Ishikawa (cell line): ENCODE results near the gene CAMK2A.
A peak's percentile ranks its signal among the peaks of the same experiment; 100 is the strongest.

Experiments
- CEBPB ChIP-seq: IDR thresholded peaks from 2 replicates; pipeline ENCODE4 v1.6.1; 2012
- CREB1 ChIP-seq: IDR thresholded peaks from 2 replicates; pipeline ENCODE4 v1.6.1; 2012; ENCODE audit warnings: low read depth
- EGR1 ChIP-seq: IDR thresholded peaks from 2 replicates; pipeline ENCODE4 v1.6.1; 2012
- EP300 ChIP-seq: IDR thresholded peaks from 2 replicates; pipeline ENCODE4 v1.6.1; 2012; ENCODE audit warnings: borderline replicate concordance
- FOXM1 ChIP-seq: IDR thresholded peaks from 2 replicates; pipeline ENCODE4 v1.6.1; 2012; ENCODE audit warnings: low read depth, borderline replicate concordance
- MAX ChIP-seq: IDR thresholded peaks from 2 replicates; pipeline ENCODE4 v1.6.1; 2012
- NFIC ChIP-seq: IDR thresholded peaks from 2 replicates; pipeline ENCODE4 v1.6.1; 2012
- RAD21 ChIP-seq: IDR thresholded peaks from 2 replicates; pipeline ENCODE4 v1.6.1; 2012; ENCODE audit warnings: low read depth
- TAF1 ChIP-seq: IDR thresholded peaks from 2 replicates; pipeline ENCODE4 v1.6.1; 2012; ENCODE audit warnings: low read depth, mild to moderate bottlenecking
- TCF12 ChIP-seq: IDR thresholded peaks from 2 replicates; pipeline ENCODE4 v1.6.1; 2012; ENCODE audit warnings: low read depth
- TEAD4 ChIP-seq: IDR thresholded peaks from 2 replicates; pipeline ENCODE4 v1.6.1; 2012
- YY1 ChIP-seq: IDR thresholded peaks from 2 replicates; pipeline ENCODE4 v1.6.1; 2012; ENCODE audit warnings: low read depth
- ZBTB7A ChIP-seq: IDR thresholded peaks from 2 replicates; pipeline ENCODE4 v1.6.1; 2012; ENCODE audit warnings: low read depth
- TF ChIP-seq, protein P1 (sequence below): IDR thresholded peaks from 2 replicates; pipeline ENCODE4 v1.6.1; 2012; ENCODE audit warnings: low read depth, mild to moderate bottlenecking
- TF ChIP-seq, protein P2 (sequence below): IDR thresholded peaks from 2 replicates; pipeline ENCODE4 v1.6.1; 2012

Gene CAMK2A

DNA sequence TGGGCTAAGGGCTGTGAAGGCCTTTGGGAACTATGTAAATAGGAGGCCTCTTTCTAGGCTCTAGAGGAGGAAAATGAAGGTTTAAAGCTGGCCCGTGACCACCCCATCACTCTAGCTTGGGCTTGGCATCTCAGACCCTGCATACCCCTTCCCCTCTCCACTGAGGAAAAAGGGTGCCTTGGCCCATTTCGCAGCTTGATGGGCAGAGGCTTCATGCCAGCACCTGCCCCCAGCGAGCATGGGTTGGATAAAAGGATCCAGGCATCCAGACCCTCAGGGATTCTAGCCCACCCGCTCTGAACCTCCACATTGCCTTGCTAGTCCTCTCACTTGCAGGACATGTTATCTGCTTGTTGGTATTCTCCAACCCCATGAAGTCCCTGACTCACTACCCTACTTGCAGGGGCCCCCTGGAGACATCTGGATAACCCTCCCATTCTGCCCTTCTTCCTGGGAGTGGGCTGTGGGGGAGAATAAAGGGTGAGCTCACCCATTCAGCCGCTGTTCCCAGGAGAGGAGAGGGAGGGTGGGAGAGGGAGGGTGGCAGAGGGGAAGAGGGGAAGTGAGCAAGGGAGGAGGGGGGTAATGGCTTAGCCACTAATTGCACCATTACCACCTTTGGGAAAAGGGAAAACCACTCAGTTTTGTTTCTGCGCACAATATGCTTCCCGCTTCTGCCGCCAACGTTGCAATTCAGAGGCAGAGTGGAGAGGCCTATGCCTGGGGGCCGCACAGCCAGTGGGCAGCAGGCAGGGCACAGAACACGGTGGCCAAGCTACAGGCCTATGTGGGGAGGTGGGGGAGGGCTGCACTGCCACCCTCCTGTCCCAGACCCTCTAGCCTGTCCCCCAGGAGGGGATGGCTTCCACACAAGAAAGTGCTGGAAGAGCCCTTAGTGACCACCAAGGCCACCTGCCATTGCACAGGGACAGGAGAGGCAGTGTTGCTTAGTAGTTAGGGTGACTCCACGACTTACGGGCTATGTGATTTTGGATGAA, 2.1 kb upstream of the CAMK2A start:
- TF ChIP-seq, protein P1, sequence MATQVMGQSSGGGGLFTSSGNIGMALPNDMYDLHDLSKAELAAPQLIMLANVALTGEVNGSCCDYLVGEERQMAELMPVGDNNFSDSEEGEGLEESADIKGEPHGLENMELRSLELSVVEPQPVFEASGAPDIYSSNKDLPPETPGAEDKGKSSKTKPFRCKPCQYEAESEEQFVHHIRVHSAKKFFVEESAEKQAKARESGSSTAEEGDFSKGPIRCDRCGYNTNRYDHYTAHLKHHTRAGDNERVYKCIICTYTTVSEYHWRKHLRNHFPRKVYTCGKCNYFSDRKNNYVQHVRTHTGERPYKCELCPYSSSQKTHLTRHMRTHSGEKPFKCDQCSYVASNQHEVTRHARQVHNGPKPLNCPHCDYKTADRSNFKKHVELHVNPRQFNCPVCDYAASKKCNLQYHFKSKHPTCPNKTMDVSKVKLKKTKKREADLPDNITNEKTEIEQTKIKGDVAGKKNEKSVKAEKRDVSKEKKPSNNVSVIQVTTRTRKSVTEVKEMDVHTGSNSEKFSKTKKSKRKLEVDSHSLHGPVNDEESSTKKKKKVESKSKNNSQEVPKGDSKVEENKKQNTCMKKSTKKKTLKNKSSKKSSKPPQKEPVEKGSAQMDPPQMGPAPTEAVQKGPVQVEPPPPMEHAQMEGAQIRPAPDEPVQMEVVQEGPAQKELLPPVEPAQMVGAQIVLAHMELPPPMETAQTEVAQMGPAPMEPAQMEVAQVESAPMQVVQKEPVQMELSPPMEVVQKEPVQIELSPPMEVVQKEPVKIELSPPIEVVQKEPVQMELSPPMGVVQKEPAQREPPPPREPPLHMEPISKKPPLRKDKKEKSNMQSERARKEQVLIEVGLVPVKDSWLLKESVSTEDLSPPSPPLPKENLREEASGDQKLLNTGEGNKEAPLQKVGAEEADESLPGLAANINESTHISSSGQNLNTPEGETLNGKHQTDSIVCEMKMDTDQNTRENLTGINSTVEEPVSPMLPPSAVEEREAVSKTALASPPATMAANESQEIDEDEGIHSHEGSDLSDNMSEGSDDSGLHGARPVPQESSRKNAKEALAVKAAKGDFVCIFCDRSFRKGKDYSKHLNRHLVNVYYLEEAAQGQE, result no peak
- no peak for TF ChIP-seq TEAD4
- no peak for TF ChIP-seq EP300
- TF ChIP-seq TAF1, result no peak
- no peak for TF ChIP-seq EGR1
- TF ChIP-seq TCF12, result no peak
- TF ChIP-seq RAD21, result no peak
- TF ChIP-seq ZBTB7A, result no peak
- no peak for TF ChIP-seq CEBPB
- TF ChIP-seq YY1, result no peak

DNA sequence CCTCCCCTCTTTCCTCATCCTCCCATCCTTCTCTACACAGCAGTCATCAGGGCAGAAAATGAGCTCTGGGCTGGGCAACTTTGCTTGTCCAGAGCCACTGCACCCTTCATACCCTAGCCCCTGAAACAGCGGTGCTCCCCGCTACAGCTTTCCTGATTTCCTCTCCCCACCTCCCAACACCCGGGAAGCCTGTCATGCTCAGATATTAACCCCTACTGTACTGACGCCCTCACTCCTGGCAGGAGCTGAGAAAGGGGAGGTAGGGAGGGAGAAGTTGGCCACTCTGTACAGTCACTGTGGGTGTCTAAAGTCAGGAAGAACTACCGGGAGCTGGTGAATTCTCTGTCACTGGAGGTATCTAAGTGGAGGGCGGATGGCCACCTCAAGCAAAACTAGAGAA, 782 bp downstream of the CAMK2A start:
- no peak for TF ChIP-seq YY1
- TF ChIP-seq, protein P1, result no peak
- no peak for TF ChIP-seq TAF1
- no peak for TF ChIP-seq FOXM1
- no peak for TF ChIP-seq TCF12
- TF ChIP-seq, protein P2, sequence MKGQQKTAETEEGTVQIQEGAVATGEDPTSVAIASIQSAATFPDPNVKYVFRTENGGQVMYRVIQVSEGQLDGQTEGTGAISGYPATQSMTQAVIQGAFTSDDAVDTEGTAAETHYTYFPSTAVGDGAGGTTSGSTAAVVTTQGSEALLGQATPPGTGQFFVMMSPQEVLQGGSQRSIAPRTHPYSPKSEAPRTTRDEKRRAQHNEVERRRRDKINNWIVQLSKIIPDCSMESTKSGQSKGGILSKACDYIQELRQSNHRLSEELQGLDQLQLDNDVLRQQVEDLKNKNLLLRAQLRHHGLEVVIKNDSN, result no peak
- no peak for TF ChIP-seq ZBTB7A
- TF ChIP-seq CEBPB, result no peak
- no peak for TF ChIP-seq RAD21
- no peak for TF ChIP-seq NFIC
- no peak for TF ChIP-seq EP300
- TF ChIP-seq MAX, result no peak
- no peak for TF ChIP-seq EGR1
- TF ChIP-seq TEAD4, result no peak
- TF ChIP-seq CREB1, result no peak

- TF ChIP-seq CREB1, result no peak
- TF ChIP-seq, protein P1, result no peak
- TF ChIP-seq MAX, result no peak
- no peak for TF ChIP-seq TAF1
- TF ChIP-seq FOXM1, result no peak
- no peak for TF ChIP-seq CEBPB
- TF ChIP-seq RAD21, result no peak
- no peak for TF ChIP-seq EP300
- no peak for TF ChIP-seq NFIC
Measured at GRCh38 chr5:150288361-150288760, 1.2 kb downstream of the CAMK2A start.

- TF ChIP-seq NFIC (no peak), MAX (no peak), ZBTB7A (no peak), RAD21 (peak; percentile 29; the same call in 1 of the 2 replicates)
- TF ChIP-seq, protein P2, result no peak
Measured at GRCh38 chr5:150286820-150287219, 2.8 kb downstream of the CAMK2A start.
